Measurements from ENCODE around the gene CARD14. TPM values are rescaled to one million over a fixed set of nuclear protein-coding genes. Genes with fewer than 3 reads are reported as not detected.
"Not testable (repeated sequence)": the region's sequence is repeated elsewhere in the genome, so short reads cannot be mapped to it uniquely, and the experiment has no call there.

Gene CARD14
- total RNA-seq, 1 experiment from 2014 or later: not detected

- DNase-seq (ENCODE audit: low read depth): peak; percentile 97
Observed at GRCh38 chr17:80147035-80147822, 22.6 kb upstream of the CARD14 start, which contains the start of gene EIF4A3. TSS of gene EIF4A3 (minus strand) at chr17:80147128. CDS start at chr17:80146961, 167 bp downstream.

- DNase-seq (ENCODE audit: low read depth): peak; percentile 26
Observed at GRCh38 chr17:80151333-80151732, 18.5 kb upstream of the CARD14 start.

DNA sequence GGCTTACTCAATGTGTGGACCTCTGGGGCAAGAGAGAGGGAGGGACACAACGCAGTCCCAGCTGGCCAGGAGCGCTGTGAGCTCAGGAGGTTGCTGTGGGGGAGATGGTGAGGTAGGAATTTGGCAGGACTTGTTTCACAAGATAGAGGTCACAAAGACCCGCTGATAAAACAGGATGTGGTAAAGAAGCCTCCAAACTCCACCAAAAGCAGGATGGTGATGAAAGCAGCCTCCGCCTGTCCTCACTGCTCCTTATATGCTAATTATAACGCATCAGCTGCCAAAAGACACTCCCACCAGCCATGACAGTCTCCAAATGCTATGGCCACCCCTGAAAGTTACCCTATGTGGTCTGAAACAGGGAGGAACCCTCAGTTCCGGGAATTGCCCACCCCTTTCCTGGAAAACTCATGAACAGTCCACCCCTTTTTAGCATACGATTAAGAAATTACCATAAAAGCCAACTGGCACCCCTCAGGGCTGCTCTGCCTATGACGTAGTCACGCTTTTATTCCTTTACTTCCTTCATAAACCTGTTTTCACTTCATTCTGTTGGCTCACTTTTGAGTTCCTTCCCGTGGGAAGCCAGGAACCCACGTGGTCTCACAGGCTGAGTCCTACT, 17.6 kb upstream of the CARD14 start:
- DNase-seq (ENCODE audit: low read depth): peak; percentile 15

DNA sequence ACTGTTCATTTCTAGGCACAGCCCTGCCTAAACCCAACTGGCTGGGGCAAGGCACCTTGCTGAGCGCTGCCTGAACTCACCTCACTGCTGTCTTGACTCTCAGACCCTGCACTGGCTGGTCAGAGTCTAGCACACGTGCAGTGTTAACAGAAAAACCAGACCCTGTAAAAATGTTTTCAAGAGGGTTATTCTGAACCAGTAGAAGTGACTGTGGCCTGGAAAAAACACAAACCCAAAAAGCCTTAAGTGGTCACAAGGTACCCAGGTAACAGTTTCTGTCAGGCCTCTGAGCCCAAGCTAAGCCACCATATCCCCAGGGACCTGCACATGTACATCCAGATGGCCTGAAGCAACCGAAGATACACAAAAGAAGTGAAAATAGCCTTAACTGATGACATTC, 16.8 kb upstream of the CARD14 start:
- no peak for DNase-seq (ENCODE audit: low read depth)

- DNase-seq (ENCODE audit: low read depth): no peak
Observed at GRCh38 chr17:80154166-80154565, 15.7 kb upstream of the CARD14 start.

- DNase-seq (ENCODE audit: low read depth): not testable (repeated sequence)
Observed at GRCh38 chr17:80155600-80155999, 14.2 kb upstream of the CARD14 start.

DNA sequence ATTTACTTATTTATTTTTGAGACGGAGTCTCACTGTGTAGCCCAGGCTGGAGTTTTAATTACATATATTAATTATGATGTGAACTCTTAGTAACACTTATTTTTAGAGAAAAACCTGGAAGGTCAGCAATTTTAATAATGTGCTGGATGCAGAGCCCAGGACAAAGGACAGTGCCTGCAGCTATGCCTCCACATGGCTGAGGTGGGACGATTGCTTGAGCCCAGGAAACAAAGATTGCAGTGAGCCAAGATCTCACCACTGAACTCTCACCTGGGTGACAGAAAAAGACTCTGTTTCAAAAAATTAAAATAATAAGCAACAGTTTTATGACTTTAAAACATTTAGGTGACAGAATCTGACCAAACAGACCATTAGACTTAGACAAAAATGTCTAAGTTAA, 11.0 kb upstream of the CARD14 start:
- DNase-seq (ENCODE audit: low read depth): no peak

DNA sequence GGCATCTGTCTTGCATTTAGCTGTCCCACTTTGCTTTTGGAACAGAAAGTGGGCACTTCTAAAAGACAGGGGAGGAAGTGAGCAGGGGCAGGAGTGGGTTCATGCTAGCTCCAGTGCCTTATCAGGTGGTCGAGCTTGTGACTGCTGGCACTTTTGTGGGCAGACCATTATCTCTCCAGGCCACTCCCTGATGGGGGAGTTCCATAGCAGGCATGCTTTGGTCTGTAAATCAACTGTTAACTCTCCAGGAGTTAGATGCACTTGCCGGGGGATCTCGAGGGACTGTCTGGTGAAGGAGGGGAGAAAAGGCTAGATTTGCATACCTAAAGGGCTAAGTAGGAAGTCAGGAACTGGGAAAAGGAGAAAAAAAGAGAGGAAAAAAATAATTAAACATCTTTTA, 9.3 kb upstream of the CARD14 start:
- no peak for DNase-seq (ENCODE audit: low read depth)

- DNase-seq (ENCODE audit: low read depth): peak; percentile 10
Observed at GRCh38 chr17:80163336-80163735, 6.5 kb upstream of the CARD14 start.

- DNase-seq (ENCODE audit: low read depth): peak; percentile 35
Observed at GRCh38 chr17:80164185-80164584, 5.6 kb upstream of the CARD14 start.

GRCh38 chr17:80166446-80166845, 3.4 kb upstream of the CARD14 start:
- DNase-seq (ENCODE audit: low read depth): no peak

DNA sequence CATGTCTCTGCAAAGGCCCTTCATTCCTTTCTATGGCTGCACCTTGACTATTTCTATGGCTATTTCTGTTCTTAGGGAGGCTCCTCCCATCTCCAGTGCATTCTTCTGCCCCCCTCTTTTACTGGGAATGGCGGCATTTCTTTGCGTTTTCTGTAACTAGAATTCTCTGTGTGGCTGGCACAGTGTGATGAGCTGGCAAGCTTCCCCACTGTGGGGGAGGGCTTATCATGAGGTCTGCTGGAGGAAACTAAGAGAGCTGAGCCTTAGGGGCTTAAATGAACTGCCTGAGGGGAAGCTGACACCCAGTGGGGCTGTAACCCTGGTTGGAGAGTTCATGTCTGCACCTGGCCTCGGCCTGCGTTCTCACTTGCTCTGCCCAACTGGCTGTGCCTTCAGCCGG, 1.5 kb upstream of the CARD14 start:
- no peak for DNase-seq (ENCODE audit: low read depth)

DNA sequence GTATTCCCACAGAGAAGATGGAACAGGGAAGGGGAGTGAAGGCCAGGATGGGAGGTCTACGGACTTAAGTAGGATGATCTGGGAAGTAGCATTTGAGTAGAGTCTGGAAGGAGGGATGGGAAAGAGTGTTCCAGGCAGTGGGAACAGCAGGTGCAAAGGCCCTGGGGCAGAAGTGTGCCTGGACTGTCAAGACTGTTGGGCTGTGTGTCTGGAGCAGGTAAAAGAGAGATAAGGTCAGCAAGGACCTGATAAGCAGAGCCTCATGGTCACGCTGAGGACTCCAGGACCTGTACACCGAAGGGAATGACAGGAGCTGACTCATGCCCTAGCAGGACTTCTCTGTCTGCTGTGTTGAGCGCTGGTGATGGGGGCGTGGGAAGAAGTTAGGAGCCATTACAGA, 723 bp upstream of the CARD14 start:
- DNase-seq (ENCODE audit: low read depth): no peak

GRCh38 chr17:80171681-80172080, 1.9 kb downstream of the CARD14 start:
- no peak for DNase-seq (ENCODE audit: low read depth)

DNA sequence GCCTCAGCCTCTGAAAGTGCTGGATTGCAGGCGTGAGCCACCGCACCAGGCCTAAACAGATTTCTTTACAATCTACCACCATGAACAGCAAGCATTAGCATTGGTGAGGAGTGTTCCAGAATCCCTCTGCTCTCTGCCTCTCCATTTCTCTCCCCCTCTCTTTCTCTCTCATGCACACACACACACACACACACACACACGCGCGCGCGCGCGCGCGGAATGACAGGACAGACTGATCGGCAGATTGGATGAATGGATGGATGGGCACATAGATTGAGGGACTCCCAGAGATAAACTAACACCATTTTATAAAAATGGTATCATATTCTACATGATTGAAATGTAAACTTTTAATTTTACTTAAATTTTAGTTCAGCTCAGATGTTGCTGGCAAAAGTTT, 3.3 kb downstream of the CARD14 start:
- DNase-seq (ENCODE audit: low read depth): no peak

GRCh38 chr17:80173916-80174315, 4.1 kb downstream of the CARD14 start:
- no peak for DNase-seq (ENCODE audit: low read depth)

- DNase-seq (ENCODE audit: low read depth): no peak
Observed at GRCh38 chr17:80176757-80177156, 6.9 kb downstream of the CARD14 start.

- no peak for DNase-seq (ENCODE audit: low read depth)
Observed at GRCh38 chr17:80177986-80178595, 8.3 kb downstream of the CARD14 start.

- DNase-seq (ENCODE audit: low read depth): no peak
Observed at GRCh38 chr17:80180192-80180591, 10.4 kb downstream of the CARD14 start.

DNA sequence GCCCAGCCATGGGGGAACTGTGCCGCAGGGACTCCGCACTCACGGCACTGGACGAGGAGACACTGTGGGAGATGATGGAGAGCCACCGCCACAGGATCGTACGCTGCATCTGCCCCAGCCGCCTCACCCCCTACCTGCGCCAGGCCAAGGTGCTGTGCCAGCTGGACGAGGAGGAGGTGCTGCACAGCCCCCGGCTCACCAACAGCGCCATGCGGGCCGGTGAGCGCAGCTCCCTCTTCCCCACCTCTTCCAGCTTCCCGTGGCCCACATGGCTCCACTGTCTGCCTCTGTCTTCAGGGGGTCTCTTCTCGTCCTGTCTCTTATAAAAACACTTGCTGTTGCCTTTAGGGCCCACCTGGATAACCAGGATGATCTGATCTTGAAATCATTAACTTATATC, 11.6 kb downstream of the CARD14 start:
- DNase-seq (ENCODE audit: low read depth): no peak

GRCh38 chr17:80182118-80182844, 12.5 kb downstream of the CARD14 start:
- DNase-seq (ENCODE audit: low read depth): no peak

DNA sequence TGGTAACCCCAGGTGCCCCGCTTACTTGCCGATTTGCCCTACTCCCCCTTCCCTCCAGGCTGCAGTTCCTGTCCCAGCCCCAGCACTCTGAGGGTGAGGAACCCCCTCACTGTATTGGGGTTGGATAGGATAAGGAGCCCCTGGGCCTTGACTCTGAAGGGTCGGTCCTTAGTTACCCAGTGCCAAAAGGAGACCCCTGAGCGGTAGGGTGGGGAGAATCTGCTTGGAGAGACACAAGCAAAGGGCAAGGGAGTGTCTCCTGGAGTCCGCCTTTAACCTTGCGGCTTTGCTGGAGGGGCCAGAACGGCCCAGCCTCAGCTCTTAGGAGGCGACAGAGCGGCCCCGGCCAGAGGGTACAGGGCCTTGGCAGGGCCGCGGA, 13.0 kb downstream of the CARD14 start:
- DNase-seq (ENCODE audit: low read depth): no peak
